ENCODE results near the gene CLSTN2.

Gene CLSTN2

GRCh38 chr3:140468407-140468806 lies 533.4 kb downstream of the CLSTN2 start:
- DNase-seq = no peak

- no peak for DNase-seq
Observed at GRCh38 chr3:140469491-140469890, 534.5 kb downstream of the CLSTN2 start.

DNA sequence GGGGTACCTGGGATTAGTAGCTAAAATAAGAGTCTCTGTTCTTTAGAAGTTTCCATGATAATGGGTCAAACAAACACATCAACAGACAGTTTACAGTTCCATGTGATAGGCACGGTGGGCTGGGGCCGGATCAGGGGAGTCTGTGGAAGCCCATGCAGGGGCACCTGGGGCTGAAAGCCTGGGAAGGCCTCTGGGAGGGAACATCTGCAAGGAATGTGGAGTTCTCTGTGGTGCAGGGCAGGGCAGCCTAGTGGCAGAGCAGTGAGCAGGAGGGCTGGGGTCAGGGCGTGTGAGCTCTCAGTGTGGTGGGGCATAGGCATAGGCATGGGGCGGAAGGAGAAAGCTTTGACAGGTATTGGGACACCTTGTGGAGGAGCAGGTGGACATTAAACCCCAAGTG lies 535.2 kb downstream of the CLSTN2 start:
- DNase-seq = no peak

- DNase-seq = no peak
Observed at GRCh38 chr3:140470962-140471361, 536.0 kb downstream of the CLSTN2 start.

- no peak for DNase-seq
Observed at GRCh38 chr3:140472306-140473020, 537.5 kb downstream of the CLSTN2 start.

- DNase-seq = no peak
Observed at GRCh38 chr3:140487566-140487965, 552.6 kb downstream of the CLSTN2 start.

DNA sequence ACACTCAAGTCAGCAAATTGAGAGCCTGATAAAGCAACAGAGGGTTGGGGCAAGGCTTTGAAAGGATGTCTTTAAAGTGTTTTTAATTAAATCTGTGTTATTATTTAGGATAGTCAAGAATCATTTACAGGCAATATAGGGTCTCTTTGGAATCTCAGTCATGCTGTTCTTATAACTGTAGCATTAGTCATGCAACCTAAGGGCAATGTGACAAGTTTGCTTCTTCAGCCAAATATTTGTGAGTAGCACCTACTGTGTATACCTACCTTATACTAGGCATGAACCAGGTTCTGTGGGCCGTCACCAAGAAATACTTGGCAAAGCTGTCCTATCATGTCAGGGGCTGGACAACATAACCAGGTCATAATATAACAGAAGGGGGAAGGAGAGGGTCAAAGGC lies 558.3 kb downstream of the CLSTN2 start:
- no peak for DNase-seq

DNA sequence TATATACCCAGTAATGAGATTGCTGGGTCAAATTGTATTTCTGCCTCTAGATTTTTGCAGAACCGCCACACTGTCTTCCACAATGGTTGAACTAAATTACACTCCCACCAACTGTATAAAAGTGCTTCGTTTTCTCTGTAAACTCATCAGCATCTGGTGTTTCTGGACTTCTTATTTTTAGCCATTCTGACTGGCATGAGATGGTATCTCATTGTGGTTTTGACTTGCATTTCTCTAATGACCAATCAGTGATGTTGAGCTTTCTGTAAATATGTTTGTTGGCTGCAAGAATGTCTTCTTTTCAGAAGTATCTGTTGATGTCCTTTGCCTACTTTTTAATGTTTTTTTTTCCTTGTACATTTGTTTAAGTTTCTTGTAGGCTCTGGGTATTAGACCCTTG lies 560.0 kb downstream of the CLSTN2 start:
- no peak for DNase-seq

GRCh38 chr3:140497331-140497730 lies 562.3 kb downstream of the CLSTN2 start:
- no peak for DNase-seq

DNA sequence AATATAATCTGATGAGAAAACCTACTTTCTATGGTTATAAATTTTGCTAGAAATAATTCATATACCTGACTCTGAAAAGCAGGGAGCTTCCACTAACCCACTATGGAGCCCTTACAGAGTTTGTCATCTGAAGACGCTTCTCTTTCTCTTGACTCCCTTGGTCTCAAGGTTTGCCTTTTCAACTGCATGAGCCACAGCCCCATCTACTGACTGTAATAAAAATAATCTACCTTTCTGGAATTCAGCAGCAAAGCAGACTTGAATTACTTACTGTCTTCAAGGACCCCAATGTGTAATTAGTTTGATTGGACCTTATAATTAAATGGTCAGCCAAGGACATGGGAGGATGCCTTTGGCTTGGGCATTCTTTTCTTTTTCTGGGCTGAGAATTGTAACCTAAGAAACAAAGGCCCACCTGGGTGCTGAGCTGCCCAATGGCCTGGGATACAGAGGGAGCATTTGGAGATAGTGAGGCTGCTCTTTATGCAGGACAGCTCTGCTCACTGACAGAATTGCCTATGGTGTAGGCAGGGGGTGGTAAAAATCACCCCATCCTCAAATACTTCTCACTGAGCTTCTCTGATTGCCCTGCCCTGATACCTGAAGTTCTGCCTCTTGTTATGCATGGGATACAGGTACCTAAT lies 564.3 kb downstream of the CLSTN2 start:
- no peak for DNase-seq

- no peak for DNase-seq
Observed at GRCh38 chr3:140500473-140500872, 565.5 kb downstream of the CLSTN2 start.

- DNase-seq = no peak
Observed at GRCh38 chr3:140501061-140501769, 566.2 kb downstream of the CLSTN2 start.

GRCh38 chr3:140501770-140502364 lies 566.9 kb downstream of the CLSTN2 start:
- DNase-seq = no peak

DNA sequence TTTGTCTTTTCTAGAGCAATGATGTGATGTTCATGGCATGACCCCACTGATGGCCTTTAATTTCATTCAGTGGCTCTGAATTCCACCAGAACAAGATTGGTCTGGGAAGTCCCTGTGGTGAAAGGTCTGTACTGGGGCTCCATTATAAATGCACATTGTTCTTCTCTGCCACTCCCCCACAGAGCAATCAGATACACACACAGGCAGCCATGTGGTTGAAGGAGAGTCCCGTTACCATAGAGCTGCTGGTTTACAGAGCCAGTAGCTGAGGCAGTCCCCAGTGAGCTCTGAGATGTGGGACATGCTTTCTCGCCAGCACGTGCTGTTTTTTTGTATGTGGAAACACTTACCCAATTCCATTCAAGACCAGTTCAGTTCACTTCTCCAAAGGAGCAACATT lies 570.2 kb downstream of the CLSTN2 start:
- DNase-seq = no peak

DNA sequence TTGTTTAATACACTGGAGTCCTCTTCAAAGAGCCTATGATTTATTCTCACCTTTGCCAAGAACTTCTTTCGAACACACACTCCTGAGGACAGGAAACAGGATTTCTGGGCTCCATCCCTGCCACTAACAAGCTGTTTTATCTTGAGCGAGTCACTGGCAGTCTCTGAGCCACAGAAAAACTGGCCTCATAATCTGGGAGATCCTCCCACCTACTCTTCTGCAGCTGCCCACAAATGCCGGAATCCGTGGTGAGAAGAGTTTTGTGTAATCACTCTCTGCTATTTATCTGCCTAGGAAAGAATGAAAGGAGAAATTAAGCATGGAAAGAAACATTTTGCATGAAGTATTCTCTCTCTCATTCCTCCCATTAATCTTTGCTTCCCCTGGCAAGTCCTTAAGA lies 570.9 kb downstream of the CLSTN2 start:
- no peak for DNase-seq

GRCh38 chr3:140508550-140508949 lies 573.6 kb downstream of the CLSTN2 start:
- DNase-seq = no peak

DNA sequence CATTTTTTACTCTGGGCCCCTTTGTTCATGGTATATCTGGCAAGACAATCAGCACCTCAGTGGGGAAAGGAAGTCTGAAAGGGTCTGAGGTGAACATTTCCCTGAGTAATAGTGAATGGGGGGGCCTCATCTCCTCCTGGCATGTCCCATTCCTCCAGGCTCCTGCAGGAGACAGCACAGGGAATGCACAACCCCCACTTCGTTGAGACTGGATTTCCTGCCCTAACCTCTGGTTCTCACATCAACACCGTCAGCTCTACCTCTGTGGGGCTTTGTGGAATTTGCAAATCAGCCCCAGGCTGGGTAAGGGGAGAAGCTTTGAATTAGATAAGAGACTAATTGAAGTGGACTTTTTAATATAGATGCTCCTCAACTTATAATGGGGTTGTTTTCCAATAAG lies 574.5 kb downstream of the CLSTN2 start:
- no peak for DNase-seq

DNA sequence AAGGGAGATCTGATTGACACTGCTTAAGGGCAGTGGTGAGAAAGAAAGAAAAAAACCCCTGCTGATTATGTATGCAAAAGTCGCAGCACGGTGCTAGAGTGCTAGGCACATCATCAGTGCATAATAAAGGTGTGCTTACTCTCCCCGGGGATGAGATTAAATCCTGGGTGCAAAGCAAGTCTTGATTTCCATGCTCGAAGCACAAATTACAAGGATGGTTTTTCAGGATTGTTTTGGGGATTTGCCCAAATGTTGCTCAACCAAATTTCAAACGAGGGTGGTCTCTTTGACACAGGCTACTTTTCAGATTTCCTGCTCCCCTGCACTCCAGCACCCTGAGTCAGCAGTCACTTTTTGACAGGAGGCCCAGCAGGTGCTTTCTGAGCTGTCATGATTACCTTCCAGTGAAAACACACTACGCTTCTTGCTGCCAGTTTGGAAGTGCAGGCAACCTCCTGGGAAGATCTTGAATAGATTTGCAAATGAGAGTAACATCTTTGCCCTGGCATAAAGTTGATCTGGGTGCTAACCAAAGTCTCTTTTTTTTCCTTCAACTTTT lies 575.4 kb downstream of the CLSTN2 start:
- no peak for DNase-seq

DNA sequence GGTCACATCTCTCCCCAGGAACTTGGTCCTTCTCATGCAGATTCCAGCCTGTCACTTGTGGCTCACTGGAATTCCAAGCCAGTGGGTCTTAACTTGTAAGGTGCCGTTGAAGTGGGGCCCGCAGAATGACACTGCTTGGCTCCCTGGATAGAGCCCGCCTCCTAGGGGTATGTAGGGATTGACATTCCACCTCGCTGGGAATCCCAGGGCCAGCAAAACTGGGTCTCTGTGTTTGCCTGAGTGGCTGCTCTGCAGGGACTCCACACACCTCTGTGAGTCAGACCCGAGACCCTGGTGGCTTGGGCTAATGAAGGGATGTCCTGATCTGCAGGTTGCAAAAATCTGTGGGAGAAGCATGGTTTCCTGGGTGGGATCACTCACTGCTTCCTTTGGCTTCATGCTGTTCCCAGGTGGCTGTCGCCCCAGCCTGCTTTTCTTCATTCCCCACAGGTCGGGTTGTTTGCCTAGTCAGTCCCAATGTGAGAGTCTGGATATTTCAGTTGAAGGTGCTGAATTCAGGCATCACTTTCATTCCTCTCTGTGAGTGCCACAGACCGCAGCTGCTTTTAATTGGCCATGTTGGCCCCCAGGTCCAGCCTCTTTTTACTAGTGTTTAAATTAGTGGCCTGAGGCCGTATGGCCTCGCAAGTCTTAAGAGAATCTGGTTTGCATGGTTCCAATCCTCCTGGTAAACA lies 586.9 kb downstream of the CLSTN2 start:
- no peak for DNase-seq

GRCh38 chr3:140522653-140523380 lies 587.8 kb downstream of the CLSTN2 start:
- no peak for DNase-seq

- DNase-seq = no peak
Observed at GRCh38 chr3:140523600-140523999, 588.6 kb downstream of the CLSTN2 start.

- DNase-seq = no peak
Observed at GRCh38 chr3:140527156-140527555, 592.2 kb downstream of the CLSTN2 start.

Data from GOT3 (cell line).